ENCODE measurements around the gene ARFGAP1.

GRCh38 chr20:63335711-63336110 lies 63.1 kb downstream of the ARFGAP1 start:
- no peak for TF ChIP-seq CTCF (IDR thresholded peaks at IDR 0.05)
- no peak for TF ChIP-seq ATF3 (CRISPR knock-in tag; conservative IDR thresholded peaks at IDR 0.05)
- no peak for TF ChIP-seq ATF2 (CRISPR knock-in tag; IDR thresholded peaks at IDR 0.05; ENCODE audit: borderline replicate concordance, low read depth)
- no peak for TF ChIP-seq KAT7 (CRISPR knock-in tag; IDR thresholded peaks at IDR 0.05; ENCODE audit: borderline replicate concordance)
- TF ChIP-seq STAT6 (CRISPR knock-in tag; conservative IDR thresholded peaks at IDR 0.05; ENCODE audit: low read depth), result no peak
- TF ChIP-seq TEAD4 (CRISPR knock-in tag; IDR thresholded peaks at IDR 0.05), result no peak
- TF ChIP-seq MAX (CRISPR knock-in tag; IDR thresholded peaks at IDR 0.05), result no peak
